ENCODE data around the gene PSAP.
"Not testable (repeated sequence)": the region's sequence is repeated elsewhere in the genome, so short reads cannot be mapped to it uniquely, and the experiment has no call there.

The PSAP gene

DNA sequence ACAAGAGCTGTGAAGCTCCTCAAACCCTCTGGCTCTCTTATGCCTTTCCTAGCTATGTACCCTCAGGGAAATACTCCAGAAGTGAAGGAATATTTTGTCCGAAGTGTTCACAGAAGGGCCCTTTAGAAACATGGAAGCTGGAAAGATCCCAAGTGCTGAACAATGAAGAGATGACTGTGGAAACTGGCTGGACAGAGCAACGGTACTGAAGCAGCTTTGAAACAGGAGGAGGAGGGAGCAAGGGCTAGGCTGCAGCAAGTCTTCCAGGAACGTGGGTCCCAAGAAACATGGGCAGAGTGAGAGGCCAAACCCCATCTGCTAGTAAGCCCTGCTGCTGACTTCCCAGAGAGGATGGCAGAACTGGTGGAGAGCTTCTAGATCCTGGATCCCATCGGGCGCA lies 3.0 kb upstream of the PSAP start:
- TF ChIP-seq FOXK2 (IDR thresholded peaks at IDR 0.05) (no peak), SUZ12 (IDR thresholded peaks at IDR 0.05) (no peak), ELF4 (IDR thresholded peaks at IDR 0.05) (no peak), PKNOX1 (IDR thresholded peaks at IDR 0.05) (no peak), L3MBTL2 (conservative IDR thresholded peaks at IDR 0.05) (no peak), SP1 (IDR thresholded peaks at IDR 0.05) (no peak), ARNT (IDR thresholded peaks at IDR 0.05) (no peak), FOXM1 (IDR thresholded peaks at IDR 0.05; ENCODE audit: borderline replicate concordance) (no peak), ZNF384 (IDR thresholded peaks at IDR 0.05) (no peak), BHLHE40 (IDR thresholded peaks at IDR 0.05; ENCODE audit: borderline replicate concordance) (no peak), TARDBP (IDR thresholded peaks at IDR 0.05) (no peak), NFRKB (IDR thresholded peaks at IDR 0.05) (no peak), HDGF (IDR thresholded peaks at IDR 0.05; ENCODE audit: borderline replicate concordance) (no peak)
- ChIA-PET POLR2A (no interaction called here), CTCF (no interaction called here)
- no peak for DNase-seq (ENCODE audit: extremely low spot score)

GRCh38 chr10:71852355-71852937 lies 1.4 kb upstream of the PSAP start:
- ChIA-PET CTCF (no interaction called here), POLR2A (interaction anchor here (1.6 to 2.5 kb wide), 2 partner anchors 8 to 39 kb away, joined by 11 to 37 read pairs; no protein-coding TSS in a partner anchor)
- no peak for DNase-seq (ENCODE audit: extremely low spot score)
- TF ChIP-seq SUZ12 (IDR thresholded peaks at IDR 0.05) (no peak), LEF1 (IDR thresholded peaks at IDR 0.05; ENCODE audit: borderline replicate concordance) (no peak), SP1 (IDR thresholded peaks at IDR 0.05) (no peak), CTBP1 (IDR thresholded peaks at IDR 0.05; ENCODE audit: borderline replicate concordance) (no peak), ELF4 (IDR thresholded peaks at IDR 0.05) (no peak), HDGF (IDR thresholded peaks at IDR 0.05; ENCODE audit: borderline replicate concordance) (no peak), TARDBP (IDR thresholded peaks at IDR 0.05) (no peak), FOXA1 (IDR thresholded peaks at IDR 0.05) (no peak), L3MBTL2 (conservative IDR thresholded peaks at IDR 0.05) (no peak), ZNF384 (IDR thresholded peaks at IDR 0.05) (no peak), FOXK2 (IDR thresholded peaks at IDR 0.05) (no peak), NFRKB (IDR thresholded peaks at IDR 0.05) (no peak)

- ChIA-PET CTCF (interaction anchor here (0.6 to 1.3 kb wide), 2 partner anchors 14 to 346 kb away, joined by 3 to 9 read pairs; no protein-coding TSS in a partner anchor), POLR2A (interaction anchor here (0.9 to 2.5 kb wide), 14 partner anchors 9 to 242 kb away, joined by 3 to 62 read pairs (median 4); no protein-coding TSS in a partner anchor)
- DNase-seq (ENCODE audit: extremely low spot score) = not testable (repeated sequence)
Observed at GRCh38 chr10:71851465-71852095, 529 bp upstream of the PSAP start.

GRCh38 chr10:71850021-71850742 lies 869 bp downstream of the PSAP start:
- TF ChIP-seq CTBP1 (IDR thresholded peaks at IDR 0.05; ENCODE audit: borderline replicate concordance) = no peak
- peak; percentile 31; the same call in 1 of the 2 replicates for TF ChIP-seq PKNOX1 (IDR thresholded peaks at IDR 0.05)
- no peak for DNase-seq (ENCODE audit: extremely low spot score)
- ChIA-PET CTCF (interaction anchor here (1.3 kb wide), 1 partner anchor 13 kb away, joined by 3 read pairs; no protein-coding TSS in a partner anchor), POLR2A (interaction anchor here (0.5 to 2.5 kb wide), 9 partner anchors 10 to 938 kb away, joined by 3 to 62 read pairs (median 4); no protein-coding TSS in a partner anchor)

DNA sequence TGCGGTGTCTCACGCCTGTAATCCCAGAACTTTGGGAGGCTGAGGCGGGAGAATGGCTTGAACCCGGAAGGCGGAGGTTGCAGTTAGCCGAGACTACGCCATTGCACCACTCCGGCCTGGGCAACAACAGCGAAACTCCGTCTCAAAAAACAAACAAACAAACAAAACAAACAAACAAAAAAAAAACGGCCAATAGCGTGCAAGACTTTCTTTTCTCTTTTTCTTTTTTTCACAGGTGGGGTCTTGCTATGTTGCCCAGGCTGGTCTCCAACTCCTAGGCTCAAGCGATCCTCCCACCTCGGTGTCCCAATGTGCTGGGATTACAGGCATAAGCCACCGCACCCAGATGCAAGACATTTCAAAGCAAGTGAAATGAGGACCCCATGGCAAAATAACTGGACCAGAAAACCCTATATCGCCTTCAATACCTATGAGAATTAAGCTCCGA lies 1.6 kb downstream of the PSAP start:
- CTCF ChIA-PET = interaction anchor here (1.1 kb wide), 1 partner anchor 16 kb away, joined by 4 read pairs; no protein-coding TSS in a partner anchor
- POLR2A ChIA-PET = interaction anchor here (2.1 kb wide), 1 partner anchor 11 kb away, joined by 62 read pairs; no protein-coding TSS in a partner anchor
- TF ChIP-seq HDGF (IDR thresholded peaks at IDR 0.05; ENCODE audit: borderline replicate concordance) (no peak), CTBP1 (IDR thresholded peaks at IDR 0.05; ENCODE audit: borderline replicate concordance) (no peak), L3MBTL2 (conservative IDR thresholded peaks at IDR 0.05) (no peak), LEF1 (IDR thresholded peaks at IDR 0.05; ENCODE audit: borderline replicate concordance) (no peak), SP1 (IDR thresholded peaks at IDR 0.05) (no peak), NFRKB (IDR thresholded peaks at IDR 0.05) (no peak), PKNOX1 (IDR thresholded peaks at IDR 0.05) (no peak), SUZ12 (IDR thresholded peaks at IDR 0.05) (no peak), ARNT (IDR thresholded peaks at IDR 0.05) (no peak), BHLHE40 (IDR thresholded peaks at IDR 0.05; ENCODE audit: borderline replicate concordance) (no peak), FOXA1 (IDR thresholded peaks at IDR 0.05) (no peak), FOXK2 (IDR thresholded peaks at IDR 0.05) (no peak), ELF4 (IDR thresholded peaks at IDR 0.05) (no peak), ZNF384 (IDR thresholded peaks at IDR 0.05) (no peak), FOXM1 (IDR thresholded peaks at IDR 0.05; ENCODE audit: borderline replicate concordance) (no peak), TARDBP (IDR thresholded peaks at IDR 0.05) (no peak)
- no peak for DNase-seq (ENCODE audit: extremely low spot score)
